SU-DHL-6 (cell line): ENCODE results near the gene CAPG.

Source experiments
- EZH2phosphoT487 ChIP-seq: fragments of 200-600 bp; sonication (generic), shearing (Covaris generic); conservative IDR thresholded peaks from 2 replicates; pipeline ENCODE4 v1.6.1; 2018; ENCODE audit warnings: mild to moderate bottlenecking, antibody characterized with exemption, low read length, moderate library complexity, mixed read lengths
- TF ChIP-seq, protein P1 (sequence below): fragments of 200-600 bp; sonication (generic); IDR thresholded peaks from one replicate; pipeline ENCODE4 v1.5.1; 2017; ENCODE audit warnings: antibody characterized with exemption, mild to moderate bottlenecking, low read length, moderate library complexity; ENCODE audit not compliant: insufficient read depth, poor library complexity, severe bottlenecking

DNA sequence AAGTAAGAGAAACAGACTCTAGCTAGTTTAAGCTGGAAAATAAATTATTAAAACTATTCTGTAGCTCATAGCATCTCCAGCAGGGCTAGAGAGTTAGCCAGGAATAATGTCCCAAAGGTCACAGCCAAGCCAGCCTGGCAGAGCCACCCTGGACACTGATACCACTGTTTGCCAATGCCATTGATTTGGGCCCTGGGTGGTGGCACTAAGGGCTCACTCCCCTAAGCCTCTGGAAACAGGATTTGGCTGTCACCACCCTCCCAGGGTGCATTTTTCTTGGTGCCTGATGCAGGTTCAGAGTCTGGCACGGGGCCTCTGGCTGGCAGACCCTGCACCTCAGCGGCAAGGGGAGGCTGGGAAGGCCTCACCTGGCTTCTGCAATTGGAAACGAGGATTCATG, 15.4 kb upstream of the CAPG start:
- TF ChIP-seq, protein P1, sequence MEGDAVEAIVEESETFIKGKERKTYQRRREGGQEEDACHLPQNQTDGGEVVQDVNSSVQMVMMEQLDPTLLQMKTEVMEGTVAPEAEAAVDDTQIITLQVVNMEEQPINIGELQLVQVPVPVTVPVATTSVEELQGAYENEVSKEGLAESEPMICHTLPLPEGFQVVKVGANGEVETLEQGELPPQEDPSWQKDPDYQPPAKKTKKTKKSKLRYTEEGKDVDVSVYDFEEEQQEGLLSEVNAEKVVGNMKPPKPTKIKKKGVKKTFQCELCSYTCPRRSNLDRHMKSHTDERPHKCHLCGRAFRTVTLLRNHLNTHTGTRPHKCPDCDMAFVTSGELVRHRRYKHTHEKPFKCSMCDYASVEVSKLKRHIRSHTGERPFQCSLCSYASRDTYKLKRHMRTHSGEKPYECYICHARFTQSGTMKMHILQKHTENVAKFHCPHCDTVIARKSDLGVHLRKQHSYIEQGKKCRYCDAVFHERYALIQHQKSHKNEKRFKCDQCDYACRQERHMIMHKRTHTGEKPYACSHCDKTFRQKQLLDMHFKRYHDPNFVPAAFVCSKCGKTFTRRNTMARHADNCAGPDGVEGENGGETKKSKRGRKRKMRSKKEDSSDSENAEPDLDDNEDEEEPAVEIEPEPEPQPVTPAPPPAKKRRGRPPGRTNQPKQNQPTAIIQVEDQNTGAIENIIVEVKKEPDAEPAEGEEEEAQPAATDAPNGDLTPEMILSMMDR: no peak
- TF ChIP-seq EZH2phosphoT487: no peak
